ENCODE measurements around the gene TCF19. TPM values are rescaled to one million over a fixed set of nuclear protein-coding genes. Genes with fewer than 3 reads are reported as not detected.

TCF19 gene
- total RNA-seq, 3 donors from 2014 or later: 2.3 to 8.5 (median 6.1) TPM

- Histone ChIP-seq H3K27me3 (no peaks in the 10 kb centered on the region), H3K4me3 (no peak overlapping the region), H3K4me1 (peaks cover 0 to 10% of the 10 kb centered on the region in 2 donors), H3K36me3 (no peaks in the 10 kb centered on the region), H3K9me3 (no peaks in the 10 kb centered on the region), H3K27ac (no peak overlapping the region)
- no peak for DNase-seq (ENCODE audit: low spot score in 2 of 2)
- intact Hi-C loops (cut with DNase I; ENCODE audit: low total_unique reads): no loop called here
- no peak for TF ChIP-seq POLR2A (IDR thresholded peaks at IDR 0.05)
- no peak for TF ChIP-seq CTCF (IDR thresholded peaks at IDR 0.05)
- TF ChIP-seq POLR2AphosphoS5 (IDR thresholded peaks at IDR 0.05): no peak
Observed at GRCh38 chr6:31154436-31154835, 4.0 kb upstream of the TCF19 start.

GRCh38 chr6:31156641-31157040 is 1.7 kb upstream of the TCF19 start:
- H3K36me3 ChIP-seq: no peaks in the 10 kb centered on the region
- intact Hi-C loops (cut with DNase I; ENCODE audit: low total_unique reads): no loop called here
- no peaks in the 10 kb centered on the region for H3K27me3 ChIP-seq
- H3K4me3 ChIP-seq: no peak overlapping the region
- no peak overlapping the region for H3K27ac ChIP-seq
- no peak for DNase-seq (ENCODE audit: low spot score in 2 of 2)
- TF ChIP-seq CTCF (IDR thresholded peaks at IDR 0.05): no peak
- no peak for TF ChIP-seq POLR2AphosphoS5 (IDR thresholded peaks at IDR 0.05)
- TF ChIP-seq POLR2A (IDR thresholded peaks at IDR 0.05): no peak
- H3K9me3 ChIP-seq: no peaks in the 10 kb centered on the region
- H3K4me1 ChIP-seq: peaks cover 0 to 10% of the 10 kb centered on the region in 2 donors

- H3K9me3 ChIP-seq: no peaks in the 10 kb centered on the region
- no peak for DNase-seq (ENCODE audit: low spot score in 2 of 2)
- no peaks in the 10 kb centered on the region for H3K36me3 ChIP-seq
- peak within 1 kb of the TSS; percentile 88 to 90 for H3K27ac ChIP-seq
- H3K4me1 ChIP-seq: peaks cover 0 to 10% of the 10 kb centered on the region in 2 donors
- intact Hi-C loops (cut with DNase I; ENCODE audit: low total_unique reads): no loop called here
- H3K4me3 ChIP-seq: peak within 1 kb of the TSS; percentile 57 to 85 (median 72)
- no peaks in the 10 kb centered on the region for H3K27me3 ChIP-seq
- no peak for TF ChIP-seq POLR2AphosphoS5 (IDR thresholded peaks at IDR 0.05)
- TF ChIP-seq CTCF (IDR thresholded peaks at IDR 0.05): no peak
- no peak for TF ChIP-seq POLR2A (IDR thresholded peaks at IDR 0.05)
Observed at GRCh38 chr6:31157513-31158139, 763 bp upstream of the TCF19 start, which contains the start of gene CCHCR1. Gene CCHCR1 (minus strand): TSS chr6:31157802. CDS start chr6:31157600, 202 bp downstream.

- Histone ChIP-seq H3K4me3 (peak overlapping the region; percentile 57 to 85 (median 72)), H3K27me3 (no peaks in the 10 kb centered on the region), H3K27ac (peak overlapping the region in 1 of 2 donors; percentile 88), H3K36me3 (no peaks in the 10 kb centered on the region), H3K4me1 (peaks cover 0 to 10% of the 10 kb centered on the region in 2 donors), H3K9me3 (no peaks in the 10 kb centered on the region)
- TF ChIP-seq POLR2A (IDR thresholded peaks at IDR 0.05): no peak
- TF ChIP-seq CTCF (IDR thresholded peaks at IDR 0.05): no peak
- TF ChIP-seq POLR2AphosphoS5 (IDR thresholded peaks at IDR 0.05): no peak
- intact Hi-C loops (cut with DNase I; ENCODE audit: low total_unique reads): no loop called here
- no peak for DNase-seq (ENCODE audit: low spot score in 2 of 2)
Observed at GRCh38 chr6:31158863-31159855, 770 bp downstream of the TCF19 start.
